Fibroblast of mammary gland (primary cell): Measurements from ENCODE around the gene CRYBG3.

ENCODE experiments used
- DNase-seq: peaks from one replicate; pipeline ENCODE4 v3.0.0-alpha.2; 2010; ENCODE audit warnings: low read depth
- H3K4me3 ChIP-seq: 2 replicates; pipeline ENCODE4 v1.5.1; 2011; ENCODE audit warnings: low read depth, mild to moderate bottlenecking, low read length, moderate library complexity; ENCODE audit not compliant: control insufficient read depth
- TF ChIP-seq, protein P1 (sequence below): conservative IDR thresholded peaks from 2 replicates; pipeline ENCODE4 v1.5.1; 2011; ENCODE audit warnings: low read depth, low read length, inconsistent platforms; ENCODE audit not compliant: control insufficient read depth, insufficient read depth

Gene CRYBG3

GRCh38 chr3:97889814-97890213 is 68.0 kb downstream of the CRYBG3 start:
- no peak overlapping the region for H3K4me3 ChIP-seq
- TF ChIP-seq, protein P1, sequence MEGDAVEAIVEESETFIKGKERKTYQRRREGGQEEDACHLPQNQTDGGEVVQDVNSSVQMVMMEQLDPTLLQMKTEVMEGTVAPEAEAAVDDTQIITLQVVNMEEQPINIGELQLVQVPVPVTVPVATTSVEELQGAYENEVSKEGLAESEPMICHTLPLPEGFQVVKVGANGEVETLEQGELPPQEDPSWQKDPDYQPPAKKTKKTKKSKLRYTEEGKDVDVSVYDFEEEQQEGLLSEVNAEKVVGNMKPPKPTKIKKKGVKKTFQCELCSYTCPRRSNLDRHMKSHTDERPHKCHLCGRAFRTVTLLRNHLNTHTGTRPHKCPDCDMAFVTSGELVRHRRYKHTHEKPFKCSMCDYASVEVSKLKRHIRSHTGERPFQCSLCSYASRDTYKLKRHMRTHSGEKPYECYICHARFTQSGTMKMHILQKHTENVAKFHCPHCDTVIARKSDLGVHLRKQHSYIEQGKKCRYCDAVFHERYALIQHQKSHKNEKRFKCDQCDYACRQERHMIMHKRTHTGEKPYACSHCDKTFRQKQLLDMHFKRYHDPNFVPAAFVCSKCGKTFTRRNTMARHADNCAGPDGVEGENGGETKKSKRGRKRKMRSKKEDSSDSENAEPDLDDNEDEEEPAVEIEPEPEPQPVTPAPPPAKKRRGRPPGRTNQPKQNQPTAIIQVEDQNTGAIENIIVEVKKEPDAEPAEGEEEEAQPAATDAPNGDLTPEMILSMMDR: no peak
- DNase-seq: no peak

DNA sequence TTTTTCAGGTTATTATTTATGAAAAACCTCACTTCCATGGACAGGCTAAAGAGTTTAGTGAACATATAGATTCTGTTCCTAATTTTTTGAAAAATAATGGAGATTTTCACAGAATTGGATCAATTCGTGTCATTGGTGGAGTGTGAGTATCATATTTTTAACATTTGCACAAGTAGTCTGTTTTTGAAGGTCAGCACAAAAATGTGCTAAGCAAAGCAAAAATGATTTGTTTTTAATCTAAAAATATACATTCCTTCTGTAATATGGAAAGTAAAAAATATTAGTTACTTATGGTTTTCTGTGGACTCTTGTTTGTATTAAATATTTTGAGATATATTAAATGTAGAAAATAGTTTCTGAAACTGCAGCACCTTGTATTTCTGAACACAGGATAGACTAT is 71.0 kb downstream of the CRYBG3 start:
- no peak overlapping the region for H3K4me3 ChIP-seq
- TF ChIP-seq, protein P1: no peak
- no peak for DNase-seq

DNA sequence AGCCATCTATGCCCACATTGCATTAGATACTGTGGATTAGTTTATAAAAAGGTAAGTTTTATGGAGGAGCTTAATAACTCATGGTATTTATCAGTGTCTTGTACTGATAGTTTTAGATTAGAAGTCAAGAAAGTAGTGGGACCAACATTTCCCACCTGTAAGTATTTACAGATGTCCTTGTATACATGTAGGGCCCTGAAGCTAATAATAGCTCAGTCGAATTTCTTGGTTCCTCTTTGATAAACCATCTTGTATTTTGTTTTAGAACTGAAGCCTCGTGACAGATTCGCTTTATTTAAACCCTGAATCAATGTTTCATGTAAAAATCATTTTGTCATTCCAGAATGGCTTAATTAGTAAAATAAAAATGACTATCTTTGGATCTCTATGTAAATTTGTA is 73.4 kb downstream of the CRYBG3 start:
- TF ChIP-seq, protein P1: no peak
- H3K4me3 ChIP-seq: no peak overlapping the region
- DNase-seq: no peak

GRCh38 chr3:97896129-97896528 is 74.3 kb downstream of the CRYBG3 start:
- H3K4me3 ChIP-seq: no peak overlapping the region
- TF ChIP-seq, protein P1: no peak
- DNase-seq: no peak

- no peak for DNase-seq
- no peak overlapping the region for H3K4me3 ChIP-seq
- TF ChIP-seq, protein P1: no peak
Measured at GRCh38 chr3:97896547-97896946, 74.7 kb downstream of the CRYBG3 start.

- no peak for DNase-seq
- TF ChIP-seq, protein P1: no peak
- H3K4me3 ChIP-seq: no peak overlapping the region
Measured at GRCh38 chr3:97899331-97899730, 77.5 kb downstream of the CRYBG3 start.
